HG02610 (cell line): ENCODE results near the gene RNASE9.
"Not testable (repeated sequence)": the region's sequence is repeated elsewhere in the genome, so short reads cannot be mapped to it uniquely, and the experiment has no call there.

ENCODE experiments used
- ATAC-seq: cut with Tn5 transposase; IDR thresholded peaks from one replicate; pipeline ENCODE4 v1.9.1; 2021; ENCODE audit warnings: mild to moderate bottlenecking, moderate library complexity; ENCODE audit not compliant: unreplicated experiment

The RNASE9 gene

GRCh38 chr14:20524027-20524426, 36.8 kb downstream of the RNASE9 start:
- ATAC-seq = no peak

- no peak for ATAC-seq
Measured at GRCh38 chr14:20522332-20522731, 38.5 kb downstream of the RNASE9 start.

GRCh38 chr14:20516921-20517320, 43.9 kb downstream of the RNASE9 start:
- no peak for ATAC-seq

- no peak for ATAC-seq
Measured at GRCh38 chr14:20515846-20516245, 45.0 kb downstream of the RNASE9 start.

GRCh38 chr14:20512177-20512905, 48.5 kb downstream of the RNASE9 start:
- no peak for ATAC-seq

GRCh38 chr14:20508367-20508766, 52.5 kb downstream of the RNASE9 start:
- no peak for ATAC-seq

GRCh38 chr14:20507537-20507936, 53.3 kb downstream of the RNASE9 start:
- not testable (repeated sequence) for ATAC-seq

- not testable (repeated sequence) for ATAC-seq
Measured at GRCh38 chr14:20506752-20507151, 54.1 kb downstream of the RNASE9 start.

- ATAC-seq = not testable (repeated sequence)
Measured at GRCh38 chr14:20506276-20506675, 54.6 kb downstream of the RNASE9 start.
